ENCODE results near the gene MED13. TPM values are rescaled to one million over a fixed set of nuclear protein-coding genes. Genes with fewer than 3 reads are reported as not detected.
A peak's percentile ranks its signal among the peaks of the same experiment; 100 is the strongest.
"Not testable (repeated sequence)": the region's sequence is repeated elsewhere in the genome, so short reads cannot be mapped to it uniquely, and the experiment has no call there.

MED13 gene
- total RNA-seq, 1 experiment from 2014 or later = 18.7 TPM

DNA sequence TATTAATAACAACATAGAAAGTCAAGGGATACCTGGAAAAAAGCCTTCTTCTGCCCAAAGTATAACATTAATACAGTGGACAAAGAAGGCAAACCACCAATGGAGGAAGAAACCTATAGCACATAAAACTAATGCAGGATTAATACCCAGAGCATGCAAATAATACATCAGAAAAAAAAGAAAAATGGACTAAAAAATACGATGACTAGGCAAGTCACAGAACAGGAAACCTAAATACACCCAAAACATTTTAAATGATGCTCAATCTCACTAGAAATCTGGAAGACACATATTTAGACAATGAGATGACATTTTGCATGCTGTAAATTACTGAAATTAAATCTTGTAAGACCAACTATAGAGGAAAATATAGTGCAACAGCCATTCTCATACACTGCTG lies 55.9 kb downstream of the MED13 start:
- no peak for DNase-seq
- H3K4me3 ChIP-seq (ENCODE audit: insufficient read depth, low read depth, low read length) = no peak overlapping the region
- peaks cover 8% of the 10 kb centered on the region for H3K36me3 ChIP-seq (replicated peaks; ENCODE audit: control insufficient read depth, insufficient read depth, low read length)
- H3K27me3 ChIP-seq (ENCODE audit: control insufficient read depth, insufficient read depth, low read length) = no peaks in the 10 kb centered on the region

DNA sequence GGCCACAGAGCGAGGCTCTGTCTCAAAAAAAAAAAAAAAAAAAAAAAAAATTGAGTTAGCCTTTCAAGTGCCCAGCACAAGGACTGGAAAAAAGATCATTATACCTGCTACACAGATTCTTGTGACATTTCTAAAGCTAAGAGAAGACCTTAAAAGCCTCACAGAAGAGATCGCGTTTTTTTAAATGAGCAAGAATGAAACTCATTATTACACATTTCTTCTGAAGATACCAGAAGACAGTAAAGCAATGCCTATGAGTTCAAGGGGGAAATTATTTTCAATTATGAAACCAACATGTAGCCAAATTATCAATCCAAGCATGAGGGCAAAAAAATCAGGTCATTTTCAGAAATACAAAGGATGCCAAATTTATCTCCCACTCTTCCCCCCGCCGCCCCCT lies 56.8 kb downstream of the MED13 start:
- Histone ChIP-seq H3K36me3 (replicated peaks; ENCODE audit: control insufficient read depth, insufficient read depth, low read length) (peaks cover 8% of the 10 kb centered on the region), H3K27me3 (ENCODE audit: control insufficient read depth, insufficient read depth, low read length) (no peaks in the 10 kb centered on the region), H3K4me3 (ENCODE audit: insufficient read depth, low read depth, low read length) (no peak overlapping the region)
- no peak for DNase-seq

- Histone ChIP-seq H3K36me3 (replicated peaks; ENCODE audit: control insufficient read depth, insufficient read depth, low read length) (peaks cover under 1% of the 10 kb centered on the region; the same call in 1 of the 2 replicates), H3K27me3 (ENCODE audit: control insufficient read depth, insufficient read depth, low read length) (no peaks in the 10 kb centered on the region), H3K4me3 (ENCODE audit: insufficient read depth, low read depth, low read length) (no peak overlapping the region)
- DNase-seq = no peak
These were observed 60.7 kb downstream of the MED13 start for GRCh38 chr17:62004388-62004787.

DNA sequence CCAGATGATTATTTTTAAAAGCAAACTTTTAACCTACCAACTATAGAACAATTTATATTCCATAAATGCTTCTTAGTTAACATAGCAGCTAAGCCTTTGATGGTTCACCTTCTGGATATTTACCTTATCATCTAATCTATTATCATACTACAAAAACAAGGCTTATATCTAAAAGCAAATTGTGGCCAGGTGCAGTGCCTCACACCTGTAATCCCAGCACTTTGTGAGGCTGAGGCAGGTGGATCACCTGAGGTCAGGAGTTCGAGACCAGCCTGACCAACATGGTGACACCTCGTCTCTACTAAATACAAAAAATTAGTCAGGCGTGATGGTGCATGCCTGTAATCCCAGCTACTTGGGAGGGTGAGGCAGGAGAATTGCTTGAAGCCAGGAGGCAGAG lies 61.9 kb downstream of the MED13 start:
- DNase-seq; H3K4me3 ChIP-seq (ENCODE audit: insufficient read depth, low read depth, low read length): not testable (repeated sequence)

GRCh38 chr17:62001105-62001504 lies 64.0 kb downstream of the MED13 start:
- H3K36me3 ChIP-seq (replicated peaks; ENCODE audit: control insufficient read depth, insufficient read depth, low read length) = no peaks in the 10 kb centered on the region

More for the DNA sequence above, 61.9 kb downstream of the MED13 start:
- H3K27me3 ChIP-seq (ENCODE audit: control insufficient read depth, insufficient read depth, low read length); H3K36me3 ChIP-seq (replicated peaks; ENCODE audit: control insufficient read depth, insufficient read depth, low read length): not testable (repeated sequence)

DNA sequence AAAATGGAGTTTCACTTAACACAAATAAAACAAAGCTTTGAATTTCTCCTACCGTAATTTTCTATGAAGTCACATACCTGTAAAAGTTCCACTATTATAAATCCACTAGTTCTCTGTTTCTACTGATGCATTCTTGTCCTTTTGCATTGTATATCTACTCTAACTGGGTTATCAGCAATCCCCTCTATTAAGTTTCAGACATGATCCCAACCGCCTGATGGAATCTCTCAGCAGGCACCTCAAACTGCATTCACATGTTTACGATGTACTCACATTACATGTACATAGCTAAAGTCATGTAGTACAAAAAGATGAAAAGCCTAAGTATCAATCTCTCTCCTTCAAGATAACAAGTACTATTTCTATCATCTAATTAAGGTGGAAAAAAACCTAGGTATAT lies 64.9 kb downstream of the MED13 start:
- H3K27me3 ChIP-seq (ENCODE audit: control insufficient read depth, insufficient read depth, low read length) = no peaks in the 10 kb centered on the region
- H3K4me3 ChIP-seq (ENCODE audit: insufficient read depth, low read depth, low read length) = no peak overlapping the region
- H3K36me3 ChIP-seq (replicated peaks; ENCODE audit: control insufficient read depth, insufficient read depth, low read length) = no peaks in the 10 kb centered on the region
- DNase-seq = no peak

More at GRCh38 chr17:62001105-62001504, 64.0 kb downstream of the MED13 start:
- no peaks in the 10 kb centered on the region for H3K27me3 ChIP-seq (ENCODE audit: control insufficient read depth, insufficient read depth, low read length)
- DNase-seq = no peak
- H3K4me3 ChIP-seq (ENCODE audit: insufficient read depth, low read depth, low read length) = no peak overlapping the region

- H3K36me3 ChIP-seq (replicated peaks; ENCODE audit: control insufficient read depth, insufficient read depth, low read length); H3K4me3 ChIP-seq (ENCODE audit: insufficient read depth, low read depth, low read length); H3K27me3 ChIP-seq (ENCODE audit: control insufficient read depth, insufficient read depth, low read length); DNase-seq: not testable (repeated sequence)
These were observed 66.5 kb downstream of the MED13 start for GRCh38 chr17:61998534-61998933.

GRCh38 chr17:61997664-61998063 lies 67.4 kb downstream of the MED13 start:
- Histone ChIP-seq H3K27me3 (ENCODE audit: control insufficient read depth, insufficient read depth, low read length) (no peaks in the 10 kb centered on the region), H3K36me3 (replicated peaks; ENCODE audit: control insufficient read depth, insufficient read depth, low read length) (peaks cover 2% of the 10 kb centered on the region), H3K4me3 (ENCODE audit: insufficient read depth, low read depth, low read length) (no peak overlapping the region)
- no peak for DNase-seq

- DNase-seq = no peak
- H3K27me3 ChIP-seq (ENCODE audit: control insufficient read depth, insufficient read depth, low read length) = no peaks in the 10 kb centered on the region
- H3K4me3 ChIP-seq (ENCODE audit: insufficient read depth, low read depth, low read length) = no peak overlapping the region
- peaks cover 2% of the 10 kb centered on the region for H3K36me3 ChIP-seq (replicated peaks; ENCODE audit: control insufficient read depth, insufficient read depth, low read length)
These were observed 68.0 kb downstream of the MED13 start for GRCh38 chr17:61996916-61997605.

DNA sequence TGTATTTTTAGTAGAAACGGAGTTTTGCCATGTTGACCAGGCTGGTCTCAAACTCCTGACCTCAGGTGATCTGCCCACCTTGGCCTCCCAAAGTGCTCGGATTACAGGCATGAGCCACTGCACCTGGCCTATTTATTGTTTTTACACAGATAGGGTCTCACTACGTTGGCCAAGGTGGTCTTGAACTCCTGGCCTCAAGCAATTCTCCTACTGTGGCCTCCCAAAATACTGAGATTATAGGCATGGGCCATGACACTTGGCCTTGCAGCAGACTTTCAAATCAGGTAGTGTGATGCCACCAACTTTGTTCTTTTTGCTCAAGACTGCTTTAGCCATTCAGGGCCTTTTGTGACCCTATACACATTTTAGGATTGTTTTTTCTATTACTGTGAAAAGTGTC lies 75.6 kb downstream of the MED13 start:
- H3K27me3 ChIP-seq (ENCODE audit: control insufficient read depth, insufficient read depth, low read length) = no peaks in the 10 kb centered on the region
- no peak overlapping the region for H3K4me3 ChIP-seq (ENCODE audit: insufficient read depth, low read depth, low read length)
- DNase-seq = no peak
- peaks cover 4% of the 10 kb centered on the region for H3K36me3 ChIP-seq (replicated peaks; ENCODE audit: control insufficient read depth, insufficient read depth, low read length)

DNA sequence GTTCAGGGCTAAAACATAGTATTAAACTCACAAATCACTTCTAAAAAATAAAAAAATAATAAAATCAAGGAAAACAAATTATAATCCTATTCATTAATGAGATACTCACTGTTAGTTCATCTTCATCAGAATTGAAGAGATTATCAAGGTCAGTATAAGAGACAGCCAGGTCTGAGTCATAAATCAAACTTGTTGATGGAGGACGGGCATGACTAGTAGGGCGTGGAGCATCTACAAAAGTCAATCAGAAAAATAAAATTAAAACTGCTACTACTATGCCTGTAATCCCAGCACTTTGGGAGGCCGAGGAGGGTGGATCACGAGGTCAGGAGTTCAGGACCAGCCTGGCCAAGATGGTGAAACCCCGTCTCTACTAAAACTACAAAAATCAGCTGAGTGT lies 78.2 kb downstream of the MED13 start:
- peaks cover 11% of the 10 kb centered on the region for H3K36me3 ChIP-seq (replicated peaks; ENCODE audit: control insufficient read depth, insufficient read depth, low read length)
- DNase-seq = no peak
- H3K27me3 ChIP-seq (ENCODE audit: control insufficient read depth, insufficient read depth, low read length) = no peaks in the 10 kb centered on the region
- H3K4me3 ChIP-seq (ENCODE audit: insufficient read depth, low read depth, low read length) = no peak overlapping the region

- no peaks in the 10 kb centered on the region for H3K27me3 ChIP-seq (ENCODE audit: control insufficient read depth, insufficient read depth, low read length)
- no peak overlapping the region for H3K4me3 ChIP-seq (ENCODE audit: insufficient read depth, low read depth, low read length)
- peaks cover 11% of the 10 kb centered on the region for H3K36me3 ChIP-seq (replicated peaks; ENCODE audit: control insufficient read depth, insufficient read depth, low read length)
- no peak for DNase-seq
These were observed 80.3 kb downstream of the MED13 start for GRCh38 chr17:61984821-61985220.

DNA sequence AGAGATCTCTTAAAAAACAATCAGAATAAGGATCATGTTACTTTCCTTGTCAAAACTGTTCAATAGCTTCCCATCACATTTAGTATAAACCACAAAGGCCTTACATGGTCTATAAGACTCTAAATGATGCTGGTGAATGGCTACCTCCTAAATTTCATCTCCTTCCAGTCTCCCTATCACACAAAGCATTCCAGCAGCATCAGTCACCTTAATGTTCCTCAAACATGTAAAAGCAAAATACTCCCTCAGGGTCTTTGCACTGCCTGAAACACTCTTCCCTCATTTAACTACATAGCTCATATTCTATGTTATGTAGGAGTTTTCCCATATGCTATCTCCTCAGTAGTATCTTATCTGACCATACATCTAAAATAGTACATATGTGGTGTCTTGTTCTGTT lies 83.8 kb downstream of the MED13 start:
- DNase-seq = no peak
- no peak overlapping the region for H3K4me3 ChIP-seq (ENCODE audit: insufficient read depth, low read depth, low read length)
- H3K27me3 ChIP-seq (ENCODE audit: control insufficient read depth, insufficient read depth, low read length) = no peaks in the 10 kb centered on the region
- H3K36me3 ChIP-seq (replicated peaks; ENCODE audit: control insufficient read depth, insufficient read depth, low read length) = peaks cover 12% of the 10 kb centered on the region

- Histone ChIP-seq H3K27me3 (ENCODE audit: control insufficient read depth, insufficient read depth, low read length) (no peaks in the 10 kb centered on the region), H3K4me3 (ENCODE audit: insufficient read depth, low read depth, low read length) (no peak overlapping the region), H3K36me3 (replicated peaks; ENCODE audit: control insufficient read depth, insufficient read depth, low read length) (peaks cover 12% of the 10 kb centered on the region)
- no peak for DNase-seq
These were observed 84.5 kb downstream of the MED13 start for GRCh38 chr17:61980535-61980934.

- Histone ChIP-seq H3K4me3 (ENCODE audit: insufficient read depth, low read depth, low read length) (no peak overlapping the region), H3K36me3 (replicated peaks; ENCODE audit: control insufficient read depth, insufficient read depth, low read length) (peaks cover 6% of the 10 kb centered on the region), H3K27me3 (ENCODE audit: control insufficient read depth, insufficient read depth, low read length) (no peaks in the 10 kb centered on the region)
- DNase-seq = no peak
These were observed 91.0 kb downstream of the MED13 start for GRCh38 chr17:61974115-61974514.

DNA sequence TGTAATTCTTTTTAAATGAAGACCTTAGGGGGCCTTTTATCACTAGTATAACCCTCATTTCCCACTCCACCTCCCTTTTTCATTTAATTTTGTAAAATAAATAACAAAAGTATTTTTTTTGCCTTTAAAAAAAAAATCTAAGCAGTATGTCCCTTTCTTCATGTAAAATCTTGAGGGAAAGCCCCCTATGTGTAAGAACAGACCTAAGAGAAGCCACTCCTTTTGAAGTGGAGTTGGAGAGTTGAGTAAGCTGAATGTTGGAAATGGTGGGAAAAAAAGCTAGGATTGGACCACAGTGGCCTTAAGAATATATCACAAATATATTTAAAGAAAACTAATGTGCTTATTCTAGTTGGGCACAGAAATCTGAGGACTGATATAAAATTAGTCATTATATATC lies 92.8 kb downstream of the MED13 start:
- peak; percentile 25 for DNase-seq
- Histone ChIP-seq H3K4me3 (ENCODE audit: insufficient read depth, low read depth, low read length) (no peak overlapping the region), H3K27me3 (ENCODE audit: control insufficient read depth, insufficient read depth, low read length) (no peaks in the 10 kb centered on the region), H3K36me3 (replicated peaks; ENCODE audit: control insufficient read depth, insufficient read depth, low read length) (peaks cover 10% of the 10 kb centered on the region)
